NCI-H1417 (cell line): ENCODE measurements around the gene PTH2R.
A peak's percentile ranks its signal among the peaks of the same experiment; 100 is the strongest.
"Not testable (repeated sequence)": the region's sequence is repeated elsewhere in the genome, so short reads cannot be mapped to it uniquely, and the experiment has no call there.

ENCODE experiments used
- DNase-seq, 3 experiments: peaks; one replicate each; lab custom pipeline; 2025; lab: John Stamatoyannopoulos, UW

PTH2R gene

GRCh38 chr2:208485390-208485789 is 78.8 kb downstream of the PTH2R start:
- no peak for DNase-seq

GRCh38 chr2:208488686-208489564 is 82.3 kb downstream of the PTH2R start:
- DNase-seq = peak in 2 of 3 experiments; percentile 70 to 87

- peak; percentile 56 to 96 (median 74) for DNase-seq
These were observed 83.1 kb downstream of the PTH2R start for GRCh38 chr2:208489687-208490086.

GRCh38 chr2:208490492-208490891 is 83.9 kb downstream of the PTH2R start:
- peak in 1 of 3 experiments; percentile 73 for DNase-seq

- no peak for DNase-seq
These were observed 85.0 kb downstream of the PTH2R start for GRCh38 chr2:208491641-208492040.

- peak in 1 of 3 experiments; percentile 39 for DNase-seq
These were observed 85.5 kb downstream of the PTH2R start for GRCh38 chr2:208492069-208492468.

- DNase-seq = no peak
These were observed 86.6 kb downstream of the PTH2R start for GRCh38 chr2:208493186-208493585.

GRCh38 chr2:208496129-208496528 is 89.5 kb downstream of the PTH2R start:
- no peak for DNase-seq

- DNase-seq = peak; percentile 59 to 85 (median 67)
These were observed 94.6 kb downstream of the PTH2R start for GRCh38 chr2:208501206-208501605.

GRCh38 chr2:208502288-208502687 is 95.7 kb downstream of the PTH2R start:
- DNase-seq = peak in 1 of 3 experiments; percentile 14

- not testable (repeated sequence) for DNase-seq
These were observed 98.8 kb downstream of the PTH2R start for GRCh38 chr2:208505365-208505764.

GRCh38 chr2:208509586-208509985 is 103.0 kb downstream of the PTH2R start:
- DNase-seq = peak in 1 of 3 experiments; percentile 14

GRCh38 chr2:208511016-208511415 is 104.4 kb downstream of the PTH2R start:
- no peak for DNase-seq

GRCh38 chr2:208511573-208511972 is 105.0 kb downstream of the PTH2R start:
- DNase-seq = no peak

GRCh38 chr2:208515099-208515498 is 108.5 kb downstream of the PTH2R start:
- DNase-seq = no peak

GRCh38 chr2:208523069-208523468 is 116.5 kb downstream of the PTH2R start:
- DNase-seq = not testable (repeated sequence)

- DNase-seq = not testable (repeated sequence)
These were observed 118.6 kb downstream of the PTH2R start for GRCh38 chr2:208525165-208525564.

- no peak for DNase-seq
These were observed 123.2 kb downstream of the PTH2R start for GRCh38 chr2:208529796-208530195.

- no peak for DNase-seq
These were observed 124.8 kb downstream of the PTH2R start for GRCh38 chr2:208531361-208531760.

GRCh38 chr2:208535578-208535977 is 129.0 kb downstream of the PTH2R start:
- not testable (repeated sequence) for DNase-seq

- DNase-seq = no peak
These were observed 134.9 kb downstream of the PTH2R start for GRCh38 chr2:208541461-208541988.

GRCh38 chr2:208541989-208542464 is 135.4 kb downstream of the PTH2R start:
- DNase-seq = no peak

GRCh38 chr2:208542465-208543041 is 136.0 kb downstream of the PTH2R start:
- no peak for DNase-seq
